ENCODE measurements around the gene CACNA1I.

GRCh38 chr22:39524089-39524752 lies 46.3 kb upstream of the CACNA1I start:
- TF ChIP-seq POLR2A (IDR thresholded peaks at IDR 0.05): no peak
- TF ChIP-seq POLR2AphosphoS5 (IDR thresholded peaks at IDR 0.05): peak; percentile 24 to 61 (median 52)

All from spleen (tissue), 3 donors.